IMR-90 (cell line): ENCODE measurements around the gene PLCZ1. TPM values are rescaled to one million over a fixed set of nuclear protein-coding genes. Genes with fewer than 3 reads are reported as not detected.
A peak's percentile ranks its signal among the peaks of the same experiment; 100 is the strongest.

Experiments used
- ATAC-seq: fragments of 200-7000 bp; cut with Tn5 transposase; 2 replicates; pipeline ENCODE4 v1.9.1; 2020; ENCODE audit warnings: low read depth, mild to moderate bottlenecking, moderate library complexity
- BruUV-seq: library from RNA; stranded (reverse); fragments of 400-500 nt; replicated peaks from 2 replicates; lab custom pipeline; 2021; lab: Mats Ljungman, UMichigan
- CTCF ChIA-PET: fragments of 300-600 bp; formaldehyde crosslinking; extraction: SDS; loops from one replicate; lab custom pipeline; 2021; ENCODE audit warnings: antibody characterized with exemption; lab: Yijun Ruan, JAX
- POLR2A ChIA-PET: fragments of 300-600 bp; sonication (Branson Sonifier 250); formaldehyde crosslinking; loops from one replicate; lab custom pipeline; 2022; ENCODE audit warnings: antibody characterized with exemption; ENCODE audit not compliant: unreplicated experiment; lab: Charles Lee
- DNase-seq: peaks from one replicate; pipeline ENCODE4 v3.0.0; 2013
- H2AFZ ChIP-seq: replicated peaks from 2 replicates; pipeline ENCODE3; 2013; ENCODE audit warnings: low read length, mild to moderate bottlenecking; ENCODE audit not compliant: poor library complexity
- H2AK5ac ChIP-seq: 2 replicates; pipeline ENCODE4 v1.6.1; 2013; ENCODE audit warnings: low read depth, low read length, inconsistent platforms
- H2AK9ac ChIP-seq: replicated peaks from 2 replicates; pipeline ENCODE3; 2013; ENCODE audit warnings: mild to moderate bottlenecking, low read depth, low read length, moderate library complexity; ENCODE audit not compliant: poor library complexity
- H2BK120ac ChIP-seq: 2 replicates; pipeline ENCODE4 v1.6.1; 2013; ENCODE audit warnings: low read depth, low read length, inconsistent platforms
- H2BK15ac ChIP-seq: 3 replicates; pipeline ENCODE4 v1.6.1; 2013; ENCODE audit warnings: low read depth, low read length, inconsistent platforms
- H2BK20ac ChIP-seq: 2 replicates; pipeline ENCODE4 v1.6.1; 2013; ENCODE audit warnings: low read depth, mild to moderate bottlenecking, inconsistent platforms, low read length, moderate library complexity
- H2BK5ac ChIP-seq: 2 replicates; pipeline ENCODE4 v1.6.1; 2013; ENCODE audit warnings: mild to moderate bottlenecking, low read depth, low read length, inconsistent platforms; ENCODE audit not compliant: poor library complexity, severe bottlenecking
- H3K14ac ChIP-seq: replicated peaks from 2 replicates; pipeline ENCODE4 v1.6.1; 2013; ENCODE audit warnings: low read depth, low read length, inconsistent platforms
- H3K18ac ChIP-seq: 2 replicates; pipeline ENCODE4 v1.6.1; 2013; ENCODE audit warnings: low read depth, low read length, control low read depth
- H3K23ac ChIP-seq: 2 replicates; pipeline ENCODE4 v1.6.1; 2013; ENCODE audit warnings: low read depth, low read length, inconsistent platforms
- H3K27ac ChIP-seq: 2 replicates; pipeline ENCODE4 v1.5.1; 2013; ENCODE audit warnings: mild to moderate bottlenecking, control low read depth, low read length; ENCODE audit not compliant: insufficient read depth
- H3K27me3 ChIP-seq: 2 replicates; pipeline ENCODE4 v1.6.1; 2013; ENCODE audit warnings: low read length; ENCODE audit not compliant: control insufficient read depth, insufficient read depth
- H3K36me3 ChIP-seq: 2 replicates; pipeline ENCODE4 v1.6.1; 2013; ENCODE audit warnings: low read length, mixed read lengths; ENCODE audit not compliant: control insufficient read depth, insufficient read depth
- H3K4ac ChIP-seq: 2 replicates; pipeline ENCODE4 v1.6.1; 2013; ENCODE audit warnings: low read depth, low read length, inconsistent platforms
- H3K4me1 ChIP-seq: 2 replicates; pipeline ENCODE4 v1.6.1; 2013; ENCODE audit warnings: low read length, mixed read lengths; ENCODE audit not compliant: control insufficient read depth, insufficient read depth
- H3K4me2 ChIP-seq: 2 replicates; pipeline ENCODE4 v1.6.1; 2013; ENCODE audit warnings: low read depth, mild to moderate bottlenecking, control low read depth, low read length, moderate library complexity
- H3K4me3 ChIP-seq: 2 replicates; pipeline ENCODE4 v1.5.1; 2013; ENCODE audit warnings: low read depth, mild to moderate bottlenecking, control low read depth, low read length, moderate library complexity; ENCODE audit not compliant: insufficient read depth
- H3K56ac ChIP-seq: 2 replicates; pipeline ENCODE4 v1.6.1; 2013; ENCODE audit warnings: low read length, inconsistent platforms; ENCODE audit not compliant: insufficient read depth; ENCODE audit errors: extremely low read depth
- H3K79me1 ChIP-seq, 2 experiments: 2 replicates each; pipeline ENCODE4 v1.6.1; 2013; ENCODE audit warnings: low read length in 2 of 2, inconsistent platforms in 1 of 2, low read depth in 1 of 2
- H3K9ac ChIP-seq: 2 replicates; pipeline ENCODE4 v1.6.1; 2013; ENCODE audit warnings: low read depth, low read length, control low read depth
- H3K9me1 ChIP-seq: 2 replicates; pipeline ENCODE4 v1.6.1; 2013; ENCODE audit warnings: low read length, inconsistent platforms; ENCODE audit not compliant: insufficient read depth
- H3K9me3 ChIP-seq: 2 replicates; pipeline ENCODE4 v1.6.1; 2013; ENCODE audit warnings: low read length; ENCODE audit not compliant: control insufficient read depth, insufficient read depth
- H4K20me1 ChIP-seq: 2 replicates; pipeline ENCODE4 v1.6.1; 2013; ENCODE audit warnings: low read length, inconsistent platforms; ENCODE audit not compliant: insufficient read depth
- H4K5ac ChIP-seq: 2 replicates; pipeline ENCODE4 v1.6.1; 2013; ENCODE audit warnings: mild to moderate bottlenecking, low read depth, low read length, control low read depth
- H4K8ac ChIP-seq, 2 experiments: 2 replicates each; pipeline ENCODE4 v1.6.1; 2013; ENCODE audit warnings: low read depth in 2 of 2, low read length in 2 of 2, control low read depth in 1 of 2, inconsistent platforms in 1 of 2
- H4K91ac ChIP-seq: 2 replicates; pipeline ENCODE4 v1.6.1; 2013; ENCODE audit warnings: low read depth, low read length, inconsistent platforms; ENCODE audit not compliant: insufficient read depth
- BHLHE40 ChIP-seq: fragments of 150-350 bp; IDR thresholded peaks from 2 replicates; pipeline ENCODE4 v1.6.1; 2016; ENCODE audit warnings: mild to moderate bottlenecking, low read depth, low read length
- CEBPB ChIP-seq: IDR thresholded peaks from 2 replicates; pipeline ENCODE4 v1.6.1; 2012; ENCODE audit warnings: low read depth, low read length, improper control_type of control experiment
- CHD1 ChIP-seq: IDR thresholded peaks from 2 replicates; pipeline ENCODE4 v1.6.1; 2012; ENCODE audit warnings: low read depth, low read length, improper control_type of control experiment
- CTCF ChIP-seq: conservative IDR thresholded peaks from 2 replicates; pipeline ENCODE4 v1.5.1; 2012; ENCODE audit warnings: mild to moderate bottlenecking, low read depth, low read length, improper control_type of control experiment
- ELK1 ChIP-seq: fragments of 150-350 bp; IDR thresholded peaks from 2 replicates; pipeline ENCODE4 v1.6.1; 2016; ENCODE audit warnings: low read depth, mild to moderate bottlenecking, low read length, moderate library complexity, borderline replicate concordance
- FOS ChIP-seq: fragments of 150-350 bp; IDR thresholded peaks from 2 replicates; pipeline ENCODE4 v1.6.1; 2016; ENCODE audit warnings: low read depth, low read length
- MAFK ChIP-seq: IDR thresholded peaks from 2 replicates; pipeline ENCODE4 v1.6.1; 2012; ENCODE audit warnings: low read depth, low read length, improper control_type of control experiment
- MAZ ChIP-seq: IDR thresholded peaks from 2 replicates; pipeline ENCODE4 v1.6.1; 2012; ENCODE audit warnings: low read depth, mild to moderate bottlenecking, low read length, improper control_type of control experiment, moderate library complexity, borderline replicate concordance
- MXI1 ChIP-seq: IDR thresholded peaks from 2 replicates; pipeline ENCODE4 v1.6.1; 2012; ENCODE audit warnings: low read depth, mild to moderate bottlenecking, low read length, moderate library complexity, borderline replicate concordance
- NFE2L2 ChIP-seq: fragments of 150-350 bp; IDR thresholded peaks from 2 replicates; pipeline ENCODE4 v1.6.1; 2016; ENCODE audit warnings: low read depth, mild to moderate bottlenecking, low read length
- POLR2A ChIP-seq: IDR thresholded peaks from 2 replicates; pipeline ENCODE4 v1.6.1; 2012; ENCODE audit warnings: mild to moderate bottlenecking, low read depth, low read length
- RAD21 ChIP-seq: IDR thresholded peaks from 2 replicates; pipeline ENCODE4 v1.6.1; 2012; ENCODE audit warnings: low read length, improper control_type of control experiment
- RCOR1 ChIP-seq: IDR thresholded peaks from 2 replicates; pipeline ENCODE4 v1.6.1; 2012; ENCODE audit warnings: mild to moderate bottlenecking, low read length, improper control_type of control experiment; ENCODE audit not compliant: insufficient replicate concordance
- RFX5 ChIP-seq: IDR thresholded peaks from 2 replicates; pipeline ENCODE4 v1.8.0; 2012; ENCODE audit warnings: low read depth, mild to moderate bottlenecking, low read length, moderate library complexity
- SMC3 ChIP-seq: fragments of 150-350 bp; IDR thresholded peaks from 2 replicates; pipeline ENCODE4 v1.6.1; 2016; ENCODE audit warnings: low read depth, mild to moderate bottlenecking, antibody characterized with exemption, low read length, moderate library complexity
- USF2 ChIP-seq: fragments of 150-350 bp; IDR thresholded peaks from 2 replicates; pipeline ENCODE4 v1.6.1; 2017; ENCODE audit warnings: mild to moderate bottlenecking, antibody characterized with exemption, low read length, low read depth
- WGBS, 2 experiments: methylation state at CpG; one replicate each; pipeline versions ENCODE4 v1.1.5 to v1.1.7; 2013; ENCODE audit warnings: missing lambda C conversion rate in 2 of 2; ENCODE audit not compliant: insufficient read length in 1 of 2; ENCODE audit errors: extremely low coverage in 2 of 2; 5-methylcytosine and 5-hydroxymethylcytosine counted together
- dilution Hi-C: fragments of 300-500 bp; cut with HindIII; formaldehyde crosslinking; loops from one replicate; pipeline ENCODE4 v1.14.3; 2018; ENCODE audit warnings: low sequenced_read_pairs; ENCODE audit not compliant: unreplicated experiment
- in situ Hi-C: fragments of 300-500 bp; cut with MboI; formaldehyde crosslinking; loops from 3 replicates; pipeline ENCODE4 v1.14.3; 2019; ENCODE audit warnings: low sequenced_read_pairs, inconsistent platforms, mixed read lengths
- intact Hi-C: fragments of 100-400 bp; cut with micrococcal nuclease; formaldehyde crosslinking; loops from 2 replicates; pipeline ENCODE4 v1.10.0; 2022
- polyA plus RNA-seq, 3 experiments: library from polyadenylated mRNA; depleted of rRNA; stranded (reverse); fragments of >200 nt; gene quantifications; 2 replicates each; pipeline ENCODE4 v1.2.3, GENCODE V29; 2012; ENCODE audit warnings: low replicate concordance in 1 of 3
- total RNA-seq: library from RNA; depleted of rRNA; stranded (reverse); fragments of >200 nt; gene quantifications from 2 replicates; pipeline ENCODE4 v1.2.3, GENCODE V29; 2012

PLCZ1 gene
- total and polyA plus RNA-seq, 2 of the 4 experiments (the other 2 are of a cell fraction): not detected

- no peak overlapping the region for H2BK20ac ChIP-seq
- 80% methylated on average over 2 of the region's 5 CpGs; no CpG with 5 or more reads in 1 of the 2 experiments for WGBS, 2 experiments
- ATAC-seq (no peak), DNase-seq (no peak)
- TF ChIP-seq FOS: no peak
- no peak for TF ChIP-seq CTCF
- TF ChIP-seq MAZ: no peak
- no peak for TF ChIP-seq NFE2L2
- no peak for TF ChIP-seq MXI1
- TF ChIP-seq POLR2A: no peak
- no peak for TF ChIP-seq RCOR1
- no peak for TF ChIP-seq ELK1
- TF ChIP-seq SMC3: no peak
- TF ChIP-seq MAFK: no peak
- TF ChIP-seq CHD1: no peak
- no peak for TF ChIP-seq CEBPB
- no peak for TF ChIP-seq BHLHE40
- TF ChIP-seq RAD21: no peak
- TF ChIP-seq USF2: no peak
- TF ChIP-seq RFX5: no peak
- dilution Hi-C loops: no loop called here
- intact Hi-C loops: no loop called here
- H3K4me1 ChIP-seq: no peaks in the 10 kb centered on the region
- ChIA-PET CTCF (no interaction called here), POLR2A (no interaction called here)
- H3K14ac ChIP-seq: no peak overlapping the region; the same call in 1 of the 2 replicates
- H2AK5ac ChIP-seq: no peak overlapping the region
- no peak overlapping the region for H2BK120ac ChIP-seq
- in situ Hi-C loops: no loop called here
- no peaks in the 10 kb centered on the region for H3K9me1 ChIP-seq
- no peak overlapping the region for H4K91ac ChIP-seq
- H3K56ac ChIP-seq: no peak overlapping the region
- H3K9ac ChIP-seq: no peak overlapping the region
- no peak overlapping the region for H3K4me2 ChIP-seq
- H4K20me1 ChIP-seq: no peaks in the 10 kb centered on the region
- H2AFZ ChIP-seq: peak overlapping the region; percentile 34
- no peak overlapping the region for H2BK15ac ChIP-seq
- no peaks in the 10 kb centered on the region for H3K9me3 ChIP-seq
- H3K23ac ChIP-seq: no peak overlapping the region
- no peaks in the 10 kb centered on the region for H3K36me3 ChIP-seq
- H4K8ac ChIP-seq: no peak overlapping the region
- no peak overlapping the region for H3K4me3 ChIP-seq
- no peak overlapping the region for H2BK5ac ChIP-seq
- H3K79me1 ChIP-seq: no peaks in the 10 kb centered on the region
- no peak overlapping the region for H4K5ac ChIP-seq
- no peak overlapping the region for H3K18ac ChIP-seq
- H3K27me3 ChIP-seq: no peaks in the 10 kb centered on the region
- H3K4ac ChIP-seq: no peak overlapping the region
- no TSS peak for BruUV-seq
- H3K27ac ChIP-seq: no peak overlapping the region
- peak overlapping the region; percentile 11 for H2AK9ac ChIP-seq
Observed at GRCh38 chr12:18676996-18677588, 60.7 kb downstream of the PLCZ1 start.
